Peyer's patch (tissue), 4 donors: ENCODE measurements around the gene PRB3. TPM values are rescaled to one million over a fixed set of nuclear protein-coding genes. Genes with fewer than 3 reads are reported as not detected.

ENCODE experiments used
- DNase-seq, 3 donors: peaks; one replicate each; pipeline ENCODE4 v3.0.0-alpha.2; 2017 to 2019
- H3K27ac ChIP-seq, 4 donors: fragments of 200-600 bp; sonication (generic); one replicate each; pipeline ENCODE4 v1.5.1; 2016 to 2019
- H3K27me3 ChIP-seq, 2 donors: fragments of 200-600 bp; sonication (generic); one replicate each; pipeline ENCODE4 v1.5.1; 2019
- H3K36me3 ChIP-seq, 3 donors: fragments of 200-600 bp; sonication (generic); one replicate each; pipeline ENCODE4 v1.5.1; 2016 to 2019
- H3K4me1 ChIP-seq, 4 donors: fragments of 200-600 bp; sonication (generic); one replicate each; pipeline ENCODE4 v1.5.1; 2016 to 2019
- H3K4me3 ChIP-seq, 4 donors: fragments of 200-600 bp; sonication (generic); 1 replicate in 3 of 4; 2 replicates in 1 of 4; pipeline ENCODE4 v1.5.1; 2016 to 2019; ENCODE audit warnings: mild to moderate bottlenecking in 1 of 4
- H3K9me3 ChIP-seq, 4 donors: fragments of 200-600 bp; sonication (generic); one replicate each; pipeline ENCODE4 v1.5.1; 2016 to 2019; ENCODE audit warnings: mild to moderate bottlenecking in 1 of 4
- POLR2A ChIP-seq, 2 donors: fragments of 450-650 bp; IDR thresholded peaks; one replicate each; pipeline ENCODE4 v1.5.1; 2017; ENCODE audit warnings: antibody characterized with exemption in 2 of 2, mild to moderate bottlenecking in 2 of 2, moderate library complexity in 2 of 2
- total RNA-seq, 4 donors: library from RNA; depleted of rRNA; stranded (reverse); fragments of >200 nt; gene quantifications; one replicate each; pipeline ENCODE4 v1.1.0, GENCODE V29; 2016
- TF ChIP-seq, protein P1 (sequence below), 6 experiments: fragments of 450-650 bp in 4 of 6; fragments of 200-600 bp in 2 of 6; sonication (generic) in 1 of 6; IDR thresholded peaks; one replicate each; pipeline ENCODE4 v1.5.1; 2017 to 2019; ENCODE audit warnings: antibody characterized with exemption in 6 of 6, mild to moderate bottlenecking in 3 of 6, moderate library complexity in 1 of 6

Gene PRB3
- total RNA-seq, 4 donors from 2014 or later: not detected

DNA sequence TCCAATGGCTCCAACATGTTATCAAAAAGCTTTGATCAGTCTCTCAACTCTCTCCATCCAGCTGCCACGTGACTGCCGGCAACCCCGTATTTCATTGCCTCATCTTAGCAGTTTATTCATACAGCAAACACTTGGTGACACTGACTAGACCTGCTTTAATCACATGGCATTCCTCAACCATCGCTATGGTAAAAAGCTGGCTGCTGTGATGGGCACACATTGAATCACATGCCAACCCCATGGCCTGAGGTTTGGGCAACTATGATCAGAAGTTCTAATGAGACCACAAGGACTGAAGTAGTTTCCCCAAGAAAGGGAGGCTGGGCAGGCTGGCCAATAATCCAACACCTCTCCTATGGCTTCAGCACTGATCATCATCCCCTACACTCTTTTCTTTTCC lies 42.1 kb downstream of the PRB3 start:
- DNase-seq: no peak
- Histone ChIP-seq H3K27ac (no peak overlapping the region), H3K9me3 (no peaks in the 10 kb centered on the region), H3K4me3 (no peak overlapping the region), H3K36me3 (no peaks in the 10 kb centered on the region), H3K27me3 (no peaks in the 10 kb centered on the region), H3K4me1 (no peaks in the 10 kb centered on the region)
- TF ChIP-seq POLR2A (IDR thresholded peaks at IDR 0.05): no peak
- TF ChIP-seq, protein P1, sequence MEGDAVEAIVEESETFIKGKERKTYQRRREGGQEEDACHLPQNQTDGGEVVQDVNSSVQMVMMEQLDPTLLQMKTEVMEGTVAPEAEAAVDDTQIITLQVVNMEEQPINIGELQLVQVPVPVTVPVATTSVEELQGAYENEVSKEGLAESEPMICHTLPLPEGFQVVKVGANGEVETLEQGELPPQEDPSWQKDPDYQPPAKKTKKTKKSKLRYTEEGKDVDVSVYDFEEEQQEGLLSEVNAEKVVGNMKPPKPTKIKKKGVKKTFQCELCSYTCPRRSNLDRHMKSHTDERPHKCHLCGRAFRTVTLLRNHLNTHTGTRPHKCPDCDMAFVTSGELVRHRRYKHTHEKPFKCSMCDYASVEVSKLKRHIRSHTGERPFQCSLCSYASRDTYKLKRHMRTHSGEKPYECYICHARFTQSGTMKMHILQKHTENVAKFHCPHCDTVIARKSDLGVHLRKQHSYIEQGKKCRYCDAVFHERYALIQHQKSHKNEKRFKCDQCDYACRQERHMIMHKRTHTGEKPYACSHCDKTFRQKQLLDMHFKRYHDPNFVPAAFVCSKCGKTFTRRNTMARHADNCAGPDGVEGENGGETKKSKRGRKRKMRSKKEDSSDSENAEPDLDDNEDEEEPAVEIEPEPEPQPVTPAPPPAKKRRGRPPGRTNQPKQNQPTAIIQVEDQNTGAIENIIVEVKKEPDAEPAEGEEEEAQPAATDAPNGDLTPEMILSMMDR (IDR thresholded peaks at IDR 0.05): no peak

Other genes with a start within 250 kb of the PRB3 start
- 10 to 100 TPM in 2 of 4 donors, 1 to 10 TPM in 2; 3.2 to 14.9 (median 8.2) TPM for gene TAS2R19, start 247.1 kb downstream of the PRB3 start, total RNA-seq
- gene TAS2R31, start 238.3 kb downstream of the PRB3 start, total RNA-seq: 10 to 100 TPM in 2 of 4 donors, 1 to 10 TPM in 2; 8.1 to 20.6 (median 11.1) TPM
- gene TAS2R46, start 207.4 kb downstream of the PRB3 start, total RNA-seq: 1 to 10 TPM in 3 of 4 donors, not detected in 1; 3.2 to 6.1 (median 4.2) TPM
- 1 to 10 TPM; 2.1 to 7.4 (median 5.7) TPM for gene TAS2R43, start 177.4 kb downstream of the PRB3 start, total RNA-seq
- gene TAS2R30, start 135.1 kb downstream of the PRB3 start, total RNA-seq: 10 to 100 TPM in 2 of 4 donors, 1 to 10 TPM in 2; 6.2 to 12.9 (median 10.4) TPM
- 1 to 10 TPM; 5.8 to 7.9 (median 7.0) TPM for gene SMIM10L1, start 98.5 kb downstream of the PRB3 start, total RNA-seq
- not detected for gene TAS2R42, start 82.8 kb downstream of the PRB3 start, total RNA-seq
- not detected for gene PRB4, start 40.7 kb upstream of the PRB3 start, total RNA-seq
- gene PRB2, start 125.9 kb upstream of the PRB3 start, total RNA-seq: not detected